Activated T-cell treated with anti-CD3 and anti-CD28 coated beads, Interleukin-2, amount 50 U/mL, for 48 hours (primary cell): ENCODE data around the gene ATP6V0E1.

ENCODE experiments used
- DNase-seq, 2 experiments: peaks; one replicate each; pipeline ENCODE4 v3.0.0-alpha.2; 2020

The ATP6V0E1 gene

DNA sequence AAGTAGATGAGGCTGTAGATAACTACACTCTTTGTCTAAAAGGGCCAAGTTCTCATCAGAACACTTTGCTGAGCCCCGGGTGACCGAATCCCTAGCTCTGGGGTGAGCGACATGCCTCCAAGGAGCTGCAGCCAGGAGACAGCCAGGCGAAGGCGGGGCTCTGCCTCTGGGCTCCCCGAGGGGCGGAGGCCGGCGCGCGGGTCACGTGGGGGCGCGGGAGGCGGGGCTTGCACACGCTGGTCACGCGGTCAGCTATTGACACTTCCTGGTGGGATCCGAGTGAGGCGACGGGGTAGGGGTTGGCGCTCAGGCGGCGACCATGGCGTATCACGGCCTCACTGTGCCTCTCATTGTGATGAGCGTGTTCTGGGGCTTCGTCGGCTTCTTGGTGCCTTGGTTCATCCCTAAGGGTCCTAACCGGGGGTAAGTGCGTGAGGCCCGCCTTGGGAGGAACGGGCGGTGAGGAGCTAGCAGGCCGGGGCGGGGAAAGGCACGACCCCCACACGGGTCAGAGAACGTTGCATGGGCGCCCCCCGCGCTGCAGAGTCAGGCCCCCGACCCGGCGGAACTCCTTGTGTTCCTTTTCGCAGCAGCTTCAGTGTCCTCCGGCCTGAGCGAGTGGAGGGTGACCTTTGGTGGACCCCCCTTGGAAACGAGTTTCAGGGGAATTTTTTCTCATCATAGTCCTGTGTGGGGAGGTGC, at the start of gene ATP6V0E1:
Gene ATP6V0E1 (plus strand): TSS at position 230 of the 702 bp plus-strand sequence. CDS start 90 bp downstream, at position 320.
- DNase-seq = peak; percentile 97 to 99

DNA sequence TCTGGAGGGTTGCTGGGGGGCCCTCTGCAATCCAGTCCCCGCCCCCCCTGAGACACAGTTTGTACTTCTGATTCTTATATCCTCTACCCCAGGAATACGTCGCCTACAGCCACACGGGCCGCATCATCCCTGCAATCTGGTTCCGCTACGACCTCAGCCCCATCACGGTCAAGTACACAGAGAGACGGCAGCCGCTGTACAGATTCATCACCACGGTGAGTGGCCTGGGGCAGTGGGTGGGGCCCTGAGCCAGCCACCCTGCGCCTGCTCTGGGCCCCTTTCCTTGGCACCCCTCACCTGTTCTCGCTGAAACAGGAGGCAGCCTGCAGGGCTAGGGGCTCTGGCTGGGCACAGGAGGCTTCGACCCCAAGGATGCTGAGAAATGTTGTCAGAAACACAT, 48.5 kb upstream of the ATP6V0E1 start:
- DNase-seq = no peak

DNA sequence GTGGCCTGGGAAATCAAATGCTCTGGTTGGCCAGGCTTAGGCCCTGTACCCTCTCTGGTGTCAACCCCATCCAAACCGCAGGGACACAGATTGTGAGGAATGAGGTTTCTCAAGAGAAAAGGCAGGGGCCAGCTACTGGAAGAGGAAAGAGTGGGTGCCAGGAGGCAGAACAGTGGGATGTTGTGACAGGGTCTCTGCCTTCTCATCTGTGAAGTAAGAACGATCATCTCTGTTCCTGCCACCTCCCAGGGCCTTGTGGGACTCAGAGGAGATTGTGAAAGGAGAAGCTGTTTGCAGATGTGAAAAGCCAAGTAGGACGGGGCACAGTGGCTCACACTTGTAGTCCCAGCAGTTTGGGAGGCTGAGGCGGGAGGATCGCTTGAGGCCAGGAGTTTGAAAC, 47.2 kb upstream of the ATP6V0E1 start:
- no peak for DNase-seq

DNA sequence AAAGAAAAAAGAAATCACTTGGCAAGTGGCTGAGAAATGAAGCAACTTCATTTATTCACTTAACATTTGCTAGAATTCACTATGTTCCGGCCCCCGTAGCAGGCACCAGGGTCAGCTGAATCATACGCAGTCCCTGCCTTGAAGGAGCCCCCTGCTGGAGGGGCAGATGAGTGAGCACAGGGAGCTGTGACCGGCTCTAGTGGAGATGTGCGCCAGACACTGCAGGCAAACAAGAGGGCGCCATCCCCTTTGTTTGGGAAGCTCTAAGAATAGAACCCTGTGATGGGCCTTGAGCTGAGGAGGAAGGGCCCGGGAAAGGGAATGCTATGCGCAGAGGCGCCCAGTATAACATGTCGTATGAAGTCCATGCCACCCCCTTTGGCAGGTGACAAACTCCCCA, 44.5 kb upstream of the ATP6V0E1 start:
- DNase-seq = peak in 1 of 2 experiments; percentile 35

DNA sequence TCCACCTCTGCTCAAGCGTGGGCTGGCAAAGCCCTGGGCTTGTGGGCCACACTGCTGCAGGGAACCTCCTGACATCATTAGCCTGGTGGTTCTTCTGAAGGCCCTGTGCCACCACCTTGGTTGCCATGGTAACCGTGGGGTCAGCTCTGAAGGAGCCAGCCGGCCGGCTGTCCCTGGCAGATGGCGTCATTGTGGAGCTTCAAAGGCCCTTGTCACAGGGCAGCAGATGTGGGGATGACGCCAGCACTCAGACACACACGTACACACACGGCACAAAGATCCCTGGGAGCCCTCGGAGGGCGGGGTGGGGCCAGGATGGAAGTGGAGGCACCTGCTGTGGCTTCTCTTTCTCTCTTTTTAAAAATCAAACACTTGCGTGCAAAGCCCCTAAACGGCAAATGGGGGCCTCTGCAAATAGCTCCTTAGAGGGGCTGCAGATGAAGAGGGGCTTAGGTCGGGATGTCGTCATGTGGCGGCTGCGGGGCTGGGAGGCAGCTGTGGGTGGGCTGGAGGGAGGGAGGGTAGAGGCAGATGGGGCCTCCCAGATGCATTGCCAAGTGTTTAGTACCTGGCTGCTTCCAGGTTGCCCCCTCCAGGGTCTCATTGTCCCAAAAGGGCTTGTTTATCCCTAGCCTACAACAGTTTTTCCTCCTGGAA, 43.8 kb upstream of the ATP6V0E1 start:
- no peak for DNase-seq

DNA sequence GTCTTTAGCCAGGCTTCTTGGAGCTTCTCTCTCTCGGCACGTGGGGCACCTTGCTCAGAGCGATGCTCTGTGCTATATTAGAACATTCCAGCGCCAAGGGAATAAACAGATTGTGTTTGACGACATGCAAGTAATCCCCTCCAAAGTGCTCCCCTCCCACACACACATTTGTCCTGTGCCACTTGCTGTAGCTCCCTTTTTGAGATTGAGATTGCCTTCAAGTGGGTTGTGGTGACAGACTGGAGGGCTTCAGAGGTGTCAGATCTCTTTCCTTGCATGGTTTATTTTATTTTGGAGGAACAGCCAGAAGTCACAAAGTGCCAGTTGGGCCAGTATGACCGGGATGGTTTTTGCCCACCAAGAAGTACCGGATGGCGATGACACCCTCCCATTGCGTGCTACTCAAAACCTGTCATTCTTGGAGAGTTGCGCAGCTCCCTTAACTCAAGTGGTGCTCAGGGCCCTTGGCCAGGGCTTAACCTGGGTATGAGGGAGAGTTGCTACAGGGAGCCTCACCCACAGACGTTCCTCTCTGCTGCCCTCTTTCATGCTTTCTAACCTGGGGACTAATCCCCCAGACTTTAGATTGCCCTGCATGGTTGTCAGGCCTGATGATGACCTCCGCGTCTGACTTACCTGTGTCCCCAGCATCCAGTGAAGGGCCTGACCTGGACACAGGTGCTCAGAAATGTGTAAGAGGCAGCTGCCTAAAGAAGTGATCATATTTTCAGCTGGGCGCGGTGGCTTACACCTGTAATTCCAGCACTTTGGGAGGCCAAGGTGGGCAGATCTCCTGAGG, 43.1 kb upstream of the ATP6V0E1 start:
- DNase-seq = no peak

DNA sequence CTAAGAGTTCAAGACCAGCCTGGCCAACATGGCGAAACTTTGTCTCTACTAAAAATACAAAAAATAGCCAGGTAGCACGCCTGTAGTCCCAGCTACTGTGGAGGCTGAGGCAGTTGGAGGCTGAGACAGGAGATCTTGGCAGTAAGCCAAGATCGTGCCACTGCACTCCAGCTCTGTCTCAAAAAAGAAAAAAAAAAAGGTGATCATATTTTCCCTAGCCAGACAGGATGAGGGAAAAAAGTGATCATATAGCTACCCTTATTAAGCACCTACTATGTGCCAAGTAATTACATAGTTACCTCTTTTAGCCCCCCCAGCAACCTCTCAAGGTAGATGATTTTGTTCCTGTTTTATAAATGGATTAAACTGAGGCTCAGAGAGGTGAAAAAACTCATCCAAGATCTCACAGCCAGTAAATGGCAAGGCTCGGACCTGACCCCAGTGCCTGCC, 42.5 kb upstream of the ATP6V0E1 start:
- no peak for DNase-seq

DNA sequence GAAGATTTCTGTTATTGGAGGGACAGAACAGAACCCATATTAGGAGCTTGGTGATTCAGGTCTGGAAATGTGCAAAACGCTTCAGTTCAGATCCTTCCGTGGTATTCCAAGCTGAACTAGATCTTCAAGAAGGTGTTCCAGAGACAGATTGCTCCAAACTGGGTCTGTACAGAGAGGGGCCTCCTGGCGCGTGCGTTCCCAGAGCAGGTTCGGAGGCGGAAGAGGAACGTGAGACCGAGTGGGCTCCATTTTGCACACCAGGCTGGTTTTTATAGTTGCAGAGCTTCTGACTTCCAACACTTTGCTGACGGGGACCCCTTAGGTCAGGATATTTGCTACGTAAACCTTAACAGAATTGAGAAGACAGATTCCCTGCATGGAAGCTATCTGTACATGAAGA, 41.0 kb upstream of the ATP6V0E1 start:
- no peak for DNase-seq

DNA sequence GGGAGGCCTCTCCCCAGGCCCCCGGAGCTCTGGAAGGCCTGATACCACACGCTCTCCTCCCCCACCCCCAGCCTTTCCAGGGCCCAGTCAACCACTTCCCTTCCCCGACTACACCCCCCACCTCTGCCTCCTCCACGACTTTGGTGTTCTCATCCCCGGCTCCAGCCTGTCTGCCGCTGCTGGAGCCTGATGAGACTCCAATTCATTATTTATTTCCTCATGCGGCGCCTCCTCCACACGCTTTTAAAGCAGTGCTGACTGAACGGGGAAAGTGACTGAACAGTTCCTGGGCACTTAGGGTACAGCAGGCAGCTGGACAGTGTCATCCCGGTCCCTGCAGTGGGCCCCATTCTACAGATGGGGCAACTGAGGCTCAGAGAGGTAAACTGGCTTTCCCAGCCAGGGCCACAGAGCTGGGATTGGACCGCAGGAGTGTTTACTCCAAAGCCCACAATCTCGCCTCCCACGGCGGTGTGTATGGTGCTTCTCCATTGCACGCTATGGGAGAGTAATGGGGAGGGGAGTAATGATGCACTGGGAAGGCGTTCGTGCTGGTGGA, 40.2 kb upstream of the ATP6V0E1 start:
- DNase-seq = no peak

DNA sequence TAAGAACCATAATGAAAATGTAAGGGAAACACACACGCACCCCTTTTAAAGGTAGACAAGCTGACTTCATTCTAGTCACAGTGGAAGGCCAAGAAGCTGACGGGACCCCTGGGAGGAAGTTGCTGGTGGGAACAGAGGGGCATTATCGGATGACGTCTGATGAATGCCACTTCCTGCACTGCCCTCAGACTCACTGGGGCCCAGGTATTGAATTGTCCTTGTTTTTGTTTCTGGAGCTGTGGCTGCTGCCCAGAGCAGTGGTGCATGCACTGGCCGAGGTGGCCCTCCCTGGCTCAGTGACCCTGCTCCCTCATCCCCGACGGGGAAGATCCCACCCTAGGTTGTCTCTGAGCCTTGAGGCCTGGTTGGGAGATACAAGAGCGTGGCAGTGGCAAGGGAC, 39.7 kb upstream of the ATP6V0E1 start:
- no peak for DNase-seq

DNA sequence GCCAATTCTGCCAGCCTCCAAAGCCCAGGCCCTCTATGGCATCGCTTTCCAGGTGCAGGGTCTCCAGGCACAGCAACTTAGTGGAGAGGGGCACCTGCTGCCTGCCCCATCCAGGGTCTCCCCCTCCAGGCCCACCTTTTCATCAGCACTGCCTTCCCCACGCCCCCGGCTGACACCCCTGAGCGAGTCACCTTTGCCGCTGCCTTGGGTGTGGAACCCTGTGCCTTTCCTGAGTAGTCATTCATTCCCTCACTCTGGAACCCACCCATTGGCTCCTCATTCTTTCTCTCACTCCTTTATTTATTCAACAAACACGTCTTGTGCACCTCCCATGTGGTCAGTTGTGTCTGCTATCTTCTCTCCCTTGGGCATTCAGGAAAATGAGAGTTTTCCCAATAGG, 38.8 kb upstream of the ATP6V0E1 start:
- no peak for DNase-seq

DNA sequence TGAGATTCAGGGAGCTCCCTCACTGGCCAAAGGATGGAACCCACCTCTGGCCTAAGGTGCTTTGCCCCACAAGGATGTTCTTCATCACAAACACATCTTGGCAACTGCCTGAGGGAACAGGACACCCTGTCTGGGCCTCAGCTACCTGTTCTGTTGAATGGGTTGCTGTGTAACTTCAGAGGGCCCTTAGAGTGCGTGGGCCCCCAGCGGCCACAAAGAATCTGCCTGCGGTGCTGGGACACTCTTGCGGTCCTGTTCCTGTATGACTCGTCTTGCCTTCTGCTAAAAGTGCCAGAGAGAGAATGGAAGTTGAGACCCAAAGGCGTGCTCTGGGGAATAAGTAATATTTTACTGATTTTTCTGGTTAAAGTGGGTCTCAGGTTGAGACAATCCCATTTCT, 38.4 kb upstream of the ATP6V0E1 start:
- DNase-seq = no peak

DNA sequence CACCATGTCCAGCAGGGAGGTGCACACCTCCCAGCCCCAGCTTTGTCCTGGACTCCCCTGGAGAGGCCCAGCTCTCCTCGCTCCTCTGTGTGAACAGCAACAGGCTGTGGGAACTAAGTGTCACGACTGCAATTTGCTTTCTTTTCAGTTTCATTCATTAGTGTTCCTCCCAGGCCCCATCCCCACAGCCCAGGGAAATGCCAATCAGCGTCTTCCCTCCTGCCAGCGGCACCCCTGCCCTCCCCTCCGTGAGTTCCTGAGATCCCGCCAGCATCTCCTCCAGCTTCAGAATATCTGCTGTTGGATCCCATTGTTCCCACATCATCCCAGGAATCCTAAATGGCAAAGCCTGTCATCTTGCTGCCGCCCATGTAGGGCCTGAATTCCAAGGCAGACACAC, 37.4 kb upstream of the ATP6V0E1 start:
- no peak for DNase-seq

DNA sequence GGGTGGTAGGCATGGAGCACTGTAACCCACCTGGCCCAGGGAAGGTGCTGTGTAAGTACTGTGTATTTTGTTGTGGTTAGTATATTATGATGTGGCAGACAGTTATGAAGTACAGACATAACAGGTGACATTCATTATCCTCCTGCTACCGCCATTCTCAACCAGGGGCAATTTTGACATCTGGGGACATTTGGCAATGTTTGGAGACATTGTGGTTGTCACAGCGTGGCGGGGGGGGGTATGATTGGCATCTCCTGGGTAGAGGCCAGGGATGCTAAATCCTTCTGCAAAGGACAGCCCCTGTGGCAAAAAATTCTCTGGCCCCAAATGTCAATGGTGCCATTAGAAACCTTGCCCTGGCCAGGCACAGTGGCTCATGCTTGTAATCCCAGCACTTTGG, 34.1 kb upstream of the ATP6V0E1 start:
- no peak for DNase-seq

DNA sequence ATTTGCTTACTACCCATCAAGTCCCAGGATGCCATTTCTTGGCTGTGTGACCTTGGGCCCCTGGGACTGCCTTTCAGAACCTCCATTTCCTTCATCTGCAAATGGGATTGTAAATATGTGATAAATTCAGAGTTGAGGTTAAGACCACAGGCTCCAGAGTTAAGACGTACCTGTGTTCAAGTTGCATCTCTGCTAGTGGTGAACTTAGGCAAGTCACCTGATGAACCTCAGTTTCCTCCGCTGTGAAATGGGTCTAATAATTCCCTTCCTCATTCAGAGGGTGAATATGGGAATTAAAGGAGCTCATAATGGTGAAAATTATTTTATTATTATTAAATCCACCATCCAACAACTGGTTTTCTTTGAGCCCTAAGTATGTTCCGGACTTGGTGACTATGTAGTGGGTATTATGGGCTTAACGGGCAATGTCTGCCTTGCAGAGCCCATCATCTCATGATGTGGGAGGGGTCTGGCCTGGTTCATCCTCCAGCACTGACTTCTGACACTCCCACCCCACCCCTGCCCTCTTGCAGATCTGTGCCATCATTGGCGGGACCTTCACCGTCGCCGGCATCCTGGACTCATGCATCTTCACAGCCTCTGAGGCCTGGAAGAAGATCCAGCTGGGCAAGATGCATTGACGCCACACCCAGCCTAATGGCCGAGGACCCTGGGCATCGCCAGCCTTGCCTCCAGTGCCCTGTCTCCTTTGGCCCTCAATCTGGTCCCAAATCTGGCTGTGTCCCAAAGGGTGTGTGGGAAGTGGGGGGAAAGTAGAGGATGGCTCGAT, 33.2 kb upstream of the ATP6V0E1 start:
- no peak for DNase-seq

DNA sequence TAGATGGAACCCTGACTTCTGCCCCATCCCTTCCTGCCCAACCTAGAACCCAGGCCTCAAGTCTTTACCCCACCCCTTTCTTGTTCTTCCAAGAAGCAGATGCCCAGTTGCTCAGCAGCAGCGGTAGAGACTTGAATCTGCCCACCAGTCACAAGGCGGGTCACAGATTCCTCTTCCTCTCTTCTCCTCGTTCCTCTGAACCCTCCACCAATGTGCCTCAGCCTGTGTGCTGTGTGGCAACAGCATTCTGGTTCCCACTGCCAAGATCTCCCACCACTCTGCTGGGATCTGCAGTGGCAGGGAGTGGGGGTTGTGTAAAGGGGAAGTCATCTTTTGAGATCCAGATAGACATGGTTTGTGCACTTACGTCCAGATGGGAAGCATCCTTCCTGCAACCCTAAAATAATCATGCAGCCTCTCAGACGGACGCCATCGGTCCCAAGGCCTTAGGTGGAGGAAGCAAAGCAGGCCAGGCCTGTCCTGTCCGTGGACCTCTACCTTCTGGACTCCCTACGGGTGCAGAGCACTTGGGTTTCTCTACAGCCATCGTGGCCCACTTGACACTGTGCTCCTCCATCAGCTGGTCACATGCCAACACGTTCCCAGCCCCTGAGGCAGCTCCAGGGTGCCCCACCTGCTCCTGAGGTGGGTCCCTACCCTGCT, 32.1 kb upstream of the ATP6V0E1 start:
- DNase-seq = no peak

DNA sequence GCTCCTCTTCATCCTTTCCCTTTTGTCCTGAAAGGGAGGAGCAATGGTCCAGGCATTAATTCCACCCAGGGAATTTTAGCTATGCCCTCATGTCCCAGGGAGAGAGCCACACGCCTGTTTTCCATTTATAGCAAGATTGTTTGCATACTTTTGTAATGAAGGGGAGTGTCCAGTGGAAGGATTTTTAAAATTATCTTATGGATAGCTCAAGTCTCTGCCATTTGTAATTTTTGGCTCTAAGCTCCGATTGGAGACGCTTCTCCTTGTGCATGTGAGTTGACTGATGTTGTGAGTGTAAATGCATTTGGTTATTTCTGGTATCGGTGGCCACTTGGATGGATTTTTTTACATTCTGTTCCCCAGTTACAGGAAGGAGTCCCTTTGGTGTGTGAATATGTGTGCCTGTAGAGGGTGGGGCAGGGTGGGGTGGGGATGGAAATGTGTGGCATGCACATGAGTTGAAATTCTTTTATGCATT, 31.5 kb upstream of the ATP6V0E1 start:
- no peak for DNase-seq

DNA sequence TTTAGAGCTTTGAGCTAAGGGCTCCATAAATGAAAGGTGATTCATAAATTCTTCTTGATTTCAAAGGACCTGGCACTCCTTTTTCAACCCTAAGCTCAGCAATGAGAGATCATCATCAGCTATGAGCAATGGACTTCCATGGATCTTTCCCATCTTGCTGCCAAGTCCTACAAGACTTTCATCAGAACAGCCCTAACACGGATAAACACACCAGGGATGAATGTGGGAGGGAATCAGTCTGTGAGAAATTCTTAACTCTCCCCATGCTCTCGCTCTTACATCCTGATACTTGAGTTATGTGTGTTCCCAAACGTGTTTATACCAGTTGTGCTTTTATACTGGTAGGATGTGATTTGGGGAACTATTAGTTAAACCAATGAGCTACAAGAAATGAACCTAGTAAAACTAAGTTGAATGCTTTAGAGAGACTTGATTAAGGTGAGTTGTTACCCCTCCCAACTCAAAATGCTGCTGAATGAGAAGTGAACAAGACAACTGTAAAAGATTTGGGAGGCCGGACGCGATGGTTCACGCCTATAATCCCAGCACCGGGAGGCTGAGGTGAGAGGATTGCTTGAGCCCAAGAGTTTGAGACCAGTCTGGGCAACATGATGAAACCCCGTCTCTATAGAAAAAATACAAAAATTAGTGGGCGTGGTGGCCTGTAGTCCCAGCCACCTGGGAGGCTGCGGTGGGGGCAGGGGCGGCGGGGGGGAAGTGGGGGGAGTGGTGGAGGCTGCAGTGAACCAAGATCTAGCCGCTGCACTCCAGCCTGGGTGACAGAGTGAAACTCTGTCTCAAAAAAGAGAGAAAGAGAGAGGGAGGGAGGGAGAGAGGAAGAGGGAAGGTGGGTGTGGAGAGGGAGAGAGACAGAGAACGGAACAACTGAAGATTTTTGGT, 29.5 kb upstream of the ATP6V0E1 start:
- DNase-seq = no peak

DNA sequence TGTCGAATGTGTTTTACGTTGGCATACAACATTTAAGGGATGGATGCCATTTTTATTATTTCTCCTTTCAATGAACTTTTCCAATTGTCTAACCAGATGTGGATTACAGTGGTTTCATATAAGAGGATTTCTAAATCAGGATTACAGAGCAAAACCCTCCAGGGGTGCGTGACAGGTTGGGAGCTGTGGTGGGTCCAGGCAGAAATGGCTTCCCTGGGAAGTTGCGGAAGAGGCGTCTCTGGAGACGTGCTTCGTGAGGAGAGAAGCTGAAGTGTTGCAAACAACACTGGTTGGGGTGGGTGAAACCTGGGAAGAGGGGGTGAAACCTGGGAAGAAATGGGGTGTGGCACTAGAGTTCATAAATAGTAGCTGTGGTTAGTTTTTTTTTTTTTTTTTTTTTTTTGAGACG, 28.8 kb upstream of the ATP6V0E1 start:
- no peak for DNase-seq

DNA sequence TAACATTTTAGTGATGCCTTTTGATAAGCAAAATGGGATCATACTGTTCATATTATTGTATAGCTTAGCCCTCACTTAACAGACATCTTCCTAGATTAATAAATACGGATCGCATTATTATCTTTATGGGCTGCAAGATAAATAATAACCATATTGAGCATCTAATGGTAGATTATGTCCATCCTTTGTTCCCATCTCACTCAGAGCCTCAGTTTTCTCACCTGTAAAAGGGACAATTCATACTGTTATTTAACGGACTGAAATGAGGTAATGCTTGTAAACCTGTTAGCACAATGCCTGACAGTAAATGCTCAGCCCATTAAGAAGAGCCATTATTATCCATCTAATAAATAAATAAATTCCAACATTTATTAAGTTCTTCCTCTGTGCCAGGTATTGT, 27.3 kb upstream of the ATP6V0E1 start:
- no peak for DNase-seq

DNA sequence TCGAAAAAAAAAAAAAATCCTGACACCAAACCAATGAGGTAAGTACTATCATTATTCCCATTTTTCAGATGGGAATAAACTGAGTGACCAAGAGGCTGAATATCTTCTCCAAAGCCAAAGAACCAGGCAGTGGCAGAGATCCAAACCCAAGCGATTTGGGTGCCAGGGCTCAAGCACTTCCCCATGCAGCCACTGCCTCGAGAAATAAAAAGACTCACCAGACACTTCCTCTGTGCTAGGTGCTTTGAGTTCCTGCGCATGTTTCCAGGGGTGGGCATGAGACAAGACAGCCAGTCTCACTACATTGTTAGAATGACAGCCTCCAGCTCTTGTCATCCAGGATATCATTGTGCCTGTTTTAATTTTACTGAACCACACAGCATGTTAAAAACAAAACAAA, 26.6 kb upstream of the ATP6V0E1 start:
- no peak for DNase-seq
